Prostate gland (tissue), 2 donors: ENCODE data around the gene AMN. TPM values are rescaled to one million over a fixed set of nuclear protein-coding genes. Genes with fewer than 3 reads are reported as not detected.

Experiments
- DNase-seq: peaks from one replicate; pipeline ENCODE4 v3.0.0-alpha.2; 2019; ENCODE audit warnings: low spot score
- H3K27ac ChIP-seq, 2 donors: fragments of 200-600 bp; sonication (generic); 2 replicates each; pipeline ENCODE4 v1.5.1; 2017 to 2019
- H3K27me3 ChIP-seq: fragments of 200-600 bp; sonication (generic); replicated peaks from 2 replicates; pipeline ENCODE4 v1.5.1; 2019; ENCODE audit not compliant: insufficient read depth
- H3K36me3 ChIP-seq, 2 donors: fragments of 200-600 bp; sonication (generic); 1 replicate in 1 of 2; 2 replicates in 1 of 2; pipeline versions ENCODE4 v1.5.1 to v1.8.1; 2017 to 2019
- H3K4me1 ChIP-seq: fragments of 200-600 bp; sonication (generic); replicated peaks from 2 replicates; pipeline ENCODE4 v1.5.1; 2019
- H3K4me3 ChIP-seq, 2 donors: fragments of 200-600 bp; sonication (generic); 2 replicates each; pipeline ENCODE4 v1.5.1; 2017 to 2019
- H3K9me3 ChIP-seq: fragments of 200-600 bp; sonication (generic); 2 replicates; pipeline ENCODE4 v1.5.1; 2017
- POLR2A ChIP-seq: fragments of 450-650 bp; IDR thresholded peaks from one replicate; pipeline ENCODE4 v1.6.1; 2016; ENCODE audit warnings: antibody characterized with exemption, mild to moderate bottlenecking
- POLR2AphosphoS5 ChIP-seq: sonication (generic); formaldehyde crosslinking; IDR thresholded peaks from one replicate; pipeline ENCODE4 v1.6.1; 2017; ENCODE audit warnings: antibody characterized with exemption
- WGBS: methylation state at CpG from one replicate; pipeline ENCODE4 v1.1.5; 2018; 5-methylcytosine and 5-hydroxymethylcytosine counted together
- intact Hi-C: fragments of 100-400 bp; cut with DNase I; formaldehyde crosslinking; loops from one replicate; pipeline ENCODE4 v1.14.2; 2022
- total RNA-seq, 2 donors: library from RNA; depleted of rRNA; stranded (reverse); fragments of >200 nt; gene quantifications; one replicate each; pipeline ENCODE4 v1.1.0, GENCODE V29; 2016
- TF ChIP-seq, protein P1 (sequence below), 4 experiments: fragments of 200-600 bp in 2 of 4; fragments of 450-650 bp in 2 of 4; sonication (generic) in 2 of 4; IDR thresholded peaks; 1 replicate in 3 of 4; 2 replicates in 1 of 4; pipeline ENCODE4 v1.5.1; 2016 to 2019; ENCODE audit warnings: antibody characterized with exemption in 4 of 4, mild to moderate bottlenecking in 2 of 4, moderate library complexity in 2 of 4

Gene AMN
- total RNA-seq, 2 donors from 2014 or later = 0.91 to 1.6 TPM

DNA sequence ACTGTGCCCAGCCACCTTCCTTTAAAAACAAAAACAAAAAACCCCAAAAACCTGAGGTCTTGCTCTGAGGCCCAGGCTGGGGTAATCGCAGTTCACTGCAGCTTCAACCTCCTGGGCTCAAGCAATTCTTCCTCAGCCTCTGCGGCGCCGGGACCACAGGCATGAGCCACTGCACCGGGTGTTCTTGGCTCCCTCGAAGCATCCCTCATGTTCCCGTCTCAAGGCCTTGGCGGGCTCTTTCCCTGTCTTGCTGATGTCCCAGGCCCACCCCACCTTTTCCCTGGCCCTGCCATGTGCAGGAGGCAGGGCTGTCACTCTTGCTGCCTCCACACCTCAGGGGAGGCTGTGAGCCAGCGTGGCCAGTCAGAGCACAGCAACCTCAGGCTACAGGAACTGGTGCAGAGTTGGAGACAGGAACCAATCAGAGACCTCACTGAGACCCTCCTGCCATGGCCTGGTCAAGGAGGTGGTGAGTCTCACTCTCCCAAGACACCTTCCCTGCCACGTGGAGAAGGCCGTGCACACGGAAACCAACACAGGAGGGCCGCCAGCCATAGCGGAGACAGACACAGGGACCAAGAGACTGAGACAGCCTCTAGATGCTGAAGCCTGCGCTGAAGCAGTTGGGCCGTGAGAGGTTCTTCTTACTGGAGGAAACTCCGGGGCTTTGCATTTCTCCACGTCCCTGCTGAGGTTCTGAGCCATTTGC lies 6.0 kb upstream of the AMN start:
- Histone ChIP-seq H3K4me3 (no peak overlapping the region), H3K36me3 (no peaks in the 10 kb centered on the region), H3K27ac (no peak overlapping the region), H3K9me3 (no peaks in the 10 kb centered on the region), H3K27me3 (no peaks in the 10 kb centered on the region), H3K4me1 (no peaks in the 10 kb centered on the region)
- DNase-seq = no peak
- intact Hi-C loops = loop anchor here (10.0 kb wide), 1 partner anchor 222 kb away; no protein-coding TSS in a partner anchor
- no peak for TF ChIP-seq POLR2A
- TF ChIP-seq, protein P1, sequence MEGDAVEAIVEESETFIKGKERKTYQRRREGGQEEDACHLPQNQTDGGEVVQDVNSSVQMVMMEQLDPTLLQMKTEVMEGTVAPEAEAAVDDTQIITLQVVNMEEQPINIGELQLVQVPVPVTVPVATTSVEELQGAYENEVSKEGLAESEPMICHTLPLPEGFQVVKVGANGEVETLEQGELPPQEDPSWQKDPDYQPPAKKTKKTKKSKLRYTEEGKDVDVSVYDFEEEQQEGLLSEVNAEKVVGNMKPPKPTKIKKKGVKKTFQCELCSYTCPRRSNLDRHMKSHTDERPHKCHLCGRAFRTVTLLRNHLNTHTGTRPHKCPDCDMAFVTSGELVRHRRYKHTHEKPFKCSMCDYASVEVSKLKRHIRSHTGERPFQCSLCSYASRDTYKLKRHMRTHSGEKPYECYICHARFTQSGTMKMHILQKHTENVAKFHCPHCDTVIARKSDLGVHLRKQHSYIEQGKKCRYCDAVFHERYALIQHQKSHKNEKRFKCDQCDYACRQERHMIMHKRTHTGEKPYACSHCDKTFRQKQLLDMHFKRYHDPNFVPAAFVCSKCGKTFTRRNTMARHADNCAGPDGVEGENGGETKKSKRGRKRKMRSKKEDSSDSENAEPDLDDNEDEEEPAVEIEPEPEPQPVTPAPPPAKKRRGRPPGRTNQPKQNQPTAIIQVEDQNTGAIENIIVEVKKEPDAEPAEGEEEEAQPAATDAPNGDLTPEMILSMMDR (IDR thresholded peaks at IDR 0.05) = no peak
- TF ChIP-seq POLR2AphosphoS5 = no peak
- 67% methylated on average over 17 of the region's 18 CpGs for WGBS

DNA sequence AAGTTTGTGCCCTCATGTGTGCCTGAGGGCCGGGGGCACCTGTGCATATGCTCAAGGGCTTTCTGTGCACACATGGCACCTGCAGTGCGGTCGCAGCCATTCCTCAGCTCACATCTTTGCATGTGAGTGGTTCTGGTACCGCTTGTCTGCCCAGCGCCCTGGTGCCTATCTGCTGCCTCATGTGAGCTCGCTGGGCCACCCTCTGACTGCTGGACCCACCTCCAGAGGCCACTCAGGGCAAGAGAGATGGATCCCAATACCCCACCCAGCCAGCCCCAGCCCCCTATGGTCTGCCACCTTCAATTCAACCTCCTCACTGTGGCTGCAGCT lies 5.4 kb upstream of the AMN start:
- H3K4me3 ChIP-seq = no peak overlapping the region
- no peaks in the 10 kb centered on the region for H3K27me3 ChIP-seq
- no peaks in the 10 kb centered on the region for H3K9me3 ChIP-seq
- H3K27ac ChIP-seq = no peak overlapping the region
- no peak for DNase-seq
- 92% methylated on average over 6 of the region's 6 CpGs for WGBS
- H3K4me1 ChIP-seq = no peaks in the 10 kb centered on the region
- TF ChIP-seq, protein P1 (IDR thresholded peaks at IDR 0.05) = no peak
- TF ChIP-seq POLR2A (no peak), POLR2AphosphoS5 (no peak)
- intact Hi-C loops = loop anchor here (10.0 kb wide), 1 partner anchor 222 kb away; no protein-coding TSS in a partner anchor
- no peaks in the 10 kb centered on the region for H3K36me3 ChIP-seq

DNA sequence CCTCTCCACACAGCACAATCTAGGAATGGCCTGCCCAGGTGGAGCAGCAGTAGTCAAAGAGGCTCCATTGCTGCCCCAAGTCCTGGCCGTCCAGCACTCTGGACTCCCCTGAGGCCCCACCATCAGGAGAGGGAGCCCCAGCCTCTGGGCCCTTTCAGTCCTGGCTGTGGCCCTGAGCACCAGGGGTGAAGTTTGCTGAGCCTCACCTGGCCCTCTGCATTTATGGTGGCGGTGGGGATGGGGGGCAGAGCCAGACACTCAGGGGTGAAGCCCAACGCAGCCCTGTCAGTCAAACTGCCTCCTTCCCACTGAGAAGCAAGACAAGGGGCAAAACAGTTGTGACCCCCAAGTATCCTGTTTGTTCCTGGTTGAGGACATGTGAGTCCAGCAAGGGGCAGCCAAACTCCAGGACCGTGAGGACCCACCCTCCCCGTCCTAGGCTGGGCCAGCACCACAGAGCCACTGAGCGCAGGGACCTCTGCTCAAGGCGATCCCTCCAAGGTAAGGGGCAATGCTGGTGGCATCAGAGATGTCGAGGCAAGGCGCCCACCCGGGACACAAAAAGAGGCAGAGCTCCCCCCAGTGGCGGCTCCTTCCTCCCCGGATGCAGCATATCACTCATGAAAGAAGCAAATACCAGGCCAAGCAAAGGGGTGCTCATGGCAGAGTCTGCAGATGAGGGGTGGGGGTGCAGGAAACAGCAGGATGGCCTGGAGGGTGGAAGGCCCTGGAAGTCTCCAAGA lies 4.8 kb upstream of the AMN start:
- H3K4me3 ChIP-seq = no peak overlapping the region
- H3K36me3 ChIP-seq = no peaks in the 10 kb centered on the region
- DNase-seq = peak; percentile 31
- TF ChIP-seq, protein P1 (IDR thresholded peaks at IDR 0.05) = peak; percentile 23 to 59 (median 54)
- TF ChIP-seq POLR2AphosphoS5 = no peak
- no peaks in the 10 kb centered on the region for H3K27me3 ChIP-seq
- 41% methylated on average over 12 of the region's 12 CpGs for WGBS
- H3K9me3 ChIP-seq = no peaks in the 10 kb centered on the region
- intact Hi-C loops = loop anchor here (10.0 kb wide), 1 partner anchor 223 kb away; no protein-coding TSS in a partner anchor
- no peaks in the 10 kb centered on the region for H3K4me1 ChIP-seq
- no peak overlapping the region for H3K27ac ChIP-seq

DNA sequence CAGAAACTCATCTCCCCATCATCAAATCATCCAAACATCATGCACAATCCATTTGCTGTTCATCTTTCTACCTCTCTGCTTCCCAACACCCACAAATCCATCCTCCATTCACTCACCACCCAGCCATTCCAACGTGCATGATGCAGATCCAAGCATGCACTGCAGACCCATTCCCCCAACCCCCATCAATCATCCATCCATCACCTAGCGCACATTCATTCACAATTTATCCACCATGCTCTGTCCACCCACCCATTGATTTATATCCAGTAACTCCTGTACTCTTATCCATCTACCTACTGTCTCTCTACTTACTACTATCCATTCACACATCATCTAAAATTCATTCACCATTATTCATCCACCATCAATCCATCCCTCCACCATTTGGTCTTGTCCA lies 4.0 kb upstream of the AMN start:
- Histone ChIP-seq H3K4me1 (no peaks in the 10 kb centered on the region), H3K36me3 (no peaks in the 10 kb centered on the region), H3K27me3 (peaks cover 4% of the 10 kb centered on the region), H3K9me3 (no peaks in the 10 kb centered on the region), H3K27ac (no peak overlapping the region), H3K4me3 (no peak overlapping the region)
- DNase-seq = no peak
- TF ChIP-seq, protein P1 (IDR thresholded peaks at IDR 0.05) = no peak
- WGBS = 59% methylated on average over 2 of the region's 2 CpGs
- intact Hi-C loops = loop anchor here (10.0 kb wide), 1 partner anchor 224 kb away; no protein-coding TSS in a partner anchor
